ENCODE results near the gene CSMD2.

The CSMD2 gene

GRCh38 chr1:34155860-34156259, 9.2 kb downstream of the CSMD2 start:
- H2AFZ ChIP-seq (ENCODE audit: low read depth, low read length) = no peak overlapping the region
- H3K4me2 ChIP-seq (ENCODE audit: insufficient read depth, low read length) = no peak overlapping the region
- H3K9ac ChIP-seq (ENCODE audit: low read depth, low read length) = no peak overlapping the region
- no peaks in the 10 kb centered on the region for H3K79me2 ChIP-seq (ENCODE audit: insufficient read depth, low read length)
- H3K27me3 ChIP-seq (ENCODE audit: insufficient read depth, low read length, poor library complexity) = peaks cover 3% of the 10 kb centered on the region
- no peak overlapping the region for H3K27ac ChIP-seq (ENCODE audit: low read length)
- no peaks in the 10 kb centered on the region for H4K20me1 ChIP-seq (ENCODE audit: insufficient read depth, low read length)
- DNase-seq (no peak), ATAC-seq (ENCODE audit: insufficient read depth, low read depth) (no peak)
- no peaks in the 10 kb centered on the region for H3K36me3 ChIP-seq (ENCODE audit: insufficient read depth, low read length)
- no peaks in the 10 kb centered on the region for H3K4me1 ChIP-seq (ENCODE audit: insufficient read depth, low read length)
- no peaks in the 10 kb centered on the region for H3K9me3 ChIP-seq (ENCODE audit: insufficient read depth, low read length, severe bottlenecking)
- no peak overlapping the region for H3K4me3 ChIP-seq (ENCODE audit: low read depth in 1 of 2, low read length in 2 of 2)
- TF ChIP-seq CTCF (IDR thresholded peaks at IDR 0.05; ENCODE audit: borderline replicate concordance, extremely low read depth, low read length, poor library complexity, severe bottlenecking) = no peak
- TF ChIP-seq EZH2 (IDR thresholded peaks at IDR 0.05; ENCODE audit: borderline replicate concordance, low read depth, low read length, severe bottlenecking) = no peak

GRCh38 chr1:34153246-34153645, 11.8 kb downstream of the CSMD2 start:
- no peaks in the 10 kb centered on the region for H4K20me1 ChIP-seq (ENCODE audit: insufficient read depth, low read length)
- H3K4me1 ChIP-seq (ENCODE audit: insufficient read depth, low read length) = no peaks in the 10 kb centered on the region
- no peak overlapping the region for H3K4me2 ChIP-seq (ENCODE audit: insufficient read depth, low read length)
- no peaks in the 10 kb centered on the region for H3K9me3 ChIP-seq (ENCODE audit: insufficient read depth, low read length, severe bottlenecking)
- H3K27me3 ChIP-seq (ENCODE audit: insufficient read depth, low read length, poor library complexity) = peaks cover 15% of the 10 kb centered on the region
- no peak for TF ChIP-seq CTCF (IDR thresholded peaks at IDR 0.05; ENCODE audit: borderline replicate concordance, extremely low read depth, low read length, poor library complexity, severe bottlenecking)
- TF ChIP-seq EZH2 (IDR thresholded peaks at IDR 0.05; ENCODE audit: borderline replicate concordance, low read depth, low read length, severe bottlenecking) = no peak
- no peak overlapping the region for H3K27ac ChIP-seq (ENCODE audit: low read length)
- H2AFZ ChIP-seq (ENCODE audit: low read depth, low read length) = no peak overlapping the region
- no peak overlapping the region for H3K4me3 ChIP-seq (ENCODE audit: low read depth in 1 of 2, low read length in 2 of 2)
- DNase-seq (no peak), ATAC-seq (ENCODE audit: insufficient read depth, low read depth) (no peak)
- H3K9ac ChIP-seq (ENCODE audit: low read depth, low read length) = no peak overlapping the region
- no peaks in the 10 kb centered on the region for H3K79me2 ChIP-seq (ENCODE audit: insufficient read depth, low read length)
- no peaks in the 10 kb centered on the region for H3K36me3 ChIP-seq (ENCODE audit: insufficient read depth, low read length)

DNA sequence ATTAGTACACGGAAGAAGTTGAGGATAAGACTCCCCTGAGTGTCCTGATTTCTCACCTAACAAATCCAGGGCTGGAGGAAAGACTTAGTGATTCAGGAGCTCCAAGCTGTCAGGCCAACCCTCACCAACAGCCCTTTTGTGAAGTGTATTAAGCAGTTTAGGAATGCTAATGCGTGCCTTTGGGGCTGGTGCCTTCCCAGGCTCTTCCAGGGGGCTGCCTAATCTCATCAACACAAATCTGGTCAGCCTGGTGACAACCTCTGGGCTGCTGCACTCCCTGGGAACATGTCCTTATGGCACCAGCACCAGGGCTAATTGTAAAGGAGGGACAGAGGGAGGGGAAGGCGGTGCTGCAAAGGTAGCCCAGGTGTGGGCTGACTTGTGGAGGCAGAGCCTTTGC, 15.5 kb downstream of the CSMD2 start:
- no peak for DNase-seq

More for the DNA sequence above, 15.5 kb downstream of the CSMD2 start:
- Histone ChIP-seq H3K36me3 (ENCODE audit: insufficient read depth, low read length) (no peaks in the 10 kb centered on the region), H3K4me2 (ENCODE audit: insufficient read depth, low read length) (no peak overlapping the region), H2AFZ (ENCODE audit: low read depth, low read length) (no peak overlapping the region), H3K79me2 (ENCODE audit: insufficient read depth, low read length) (no peaks in the 10 kb centered on the region), H3K4me1 (ENCODE audit: insufficient read depth, low read length) (no peaks in the 10 kb centered on the region), H3K4me3 (ENCODE audit: low read depth in 1 of 2, low read length in 2 of 2) (no peak overlapping the region), H3K27me3 (ENCODE audit: insufficient read depth, low read length, poor library complexity) (peaks cover 12% of the 10 kb centered on the region), H4K20me1 (ENCODE audit: insufficient read depth, low read length) (no peaks in the 10 kb centered on the region), H3K9me3 (ENCODE audit: insufficient read depth, low read length, severe bottlenecking) (no peaks in the 10 kb centered on the region), H3K27ac (ENCODE audit: low read length) (no peak overlapping the region), H3K9ac (ENCODE audit: low read depth, low read length) (no peak overlapping the region)
- TF ChIP-seq CTCF (IDR thresholded peaks at IDR 0.05; ENCODE audit: borderline replicate concordance, extremely low read depth, low read length, poor library complexity, severe bottlenecking) = no peak
- no peak for TF ChIP-seq EZH2 (IDR thresholded peaks at IDR 0.05; ENCODE audit: borderline replicate concordance, low read depth, low read length, severe bottlenecking)
- no peak for ATAC-seq (ENCODE audit: insufficient read depth, low read depth)
